SH-SY5Y (cell line): ENCODE results near the gene LMX1B.

Experiments used
- GATA2 ChIP-seq: IDR thresholded peaks from 2 replicates; pipeline ENCODE4 v1.6.1; 2011; ENCODE audit warnings: mild to moderate bottlenecking, low read depth, low read length
- GATA3 ChIP-seq: IDR thresholded peaks from 2 replicates; pipeline ENCODE4 v1.6.1; 2011; ENCODE audit warnings: low read depth, mild to moderate bottlenecking, low read length, moderate library complexity

GRCh38 chr9:126628146-126628545 lies 14.4 kb downstream of the LMX1B start:
- TF ChIP-seq GATA2, result peak; percentile 78
- TF ChIP-seq GATA3, result no peak
